SK-N-SH (cell line): ENCODE data around the gene SPDYA. TPM values are rescaled to one million over a fixed set of nuclear protein-coding genes. Genes with fewer than 3 reads are reported as not detected.
"Not testable (repeated sequence)": the region's sequence is repeated elsewhere in the genome, so short reads cannot be mapped to it uniquely, and the experiment has no call there.

ENCODE experiments used
- CTCF ChIA-PET: fragments of 300-600, 350-600 bp; formaldehyde crosslinking; extraction: SDS; loops from one replicate; lab custom pipeline; 2021; lab: Yijun Ruan, JAX
- POLR2A ChIA-PET: fragments of 350-600 bp; sonication (Branson Sonifier 250); formaldehyde crosslinking; extraction: SDS; loops from one replicate; lab custom pipeline; 2020; ENCODE audit warnings: antibody characterized with exemption, inconsistent platforms; lab: Yijun Ruan, JAX
- DNase-seq: peaks from one replicate; pipeline ENCODE4 v3.0.0; 2012
- H2AFZ ChIP-seq: fragments of 200-600 bp; sonication (generic); 2 replicates; pipeline ENCODE4 v1.8.1; 2016; ENCODE audit warnings: antibody characterized with exemption, mild to moderate bottlenecking, low read depth
- H3F3A ChIP-seq: fragments of 200-600 bp; sonication (generic); replicated peaks from 2 replicates; pipeline ENCODE3; 2016; ENCODE audit warnings: antibody characterized with exemption, mild to moderate bottlenecking; ENCODE audit not compliant: insufficient read depth
- H3K27ac ChIP-seq, 2 experiments: fragments of 200-500 bp in 1 of 2; fragments of 200-600 bp in 1 of 2; sonication (Bioruptor generic) in 1 of 2; sonication (generic), shearing (Covaris generic) in 1 of 2; 2 replicates each; pipeline versions ENCODE4 v1.5.1 to v1.6.1; 2014 to 2016; ENCODE audit warnings: low read depth in 2 of 2, inconsistent platforms in 1 of 2, low read length in 1 of 2, mild to moderate bottlenecking in 1 of 2, mixed read lengths in 1 of 2
- H3K27me3 ChIP-seq: fragments of 200-600 bp; sonication (generic), shearing (Covaris generic); 2 replicates; pipeline ENCODE4 v1.6.1; 2016; ENCODE audit warnings: mixed run types; ENCODE audit not compliant: insufficient read depth
- H3K36me3 ChIP-seq, 2 experiments: fragments of 200-500 bp in 1 of 2; fragments of 200-600 bp in 1 of 2; sonication (Bioruptor generic) in 1 of 2; sonication (generic) in 1 of 2; replicated peaks in 1 of 2; 2 replicates each; pipeline versions ENCODE3 to v1.5.1; 2014 to 2016; ENCODE audit warnings: low read length in 1 of 2, mild to moderate bottlenecking in 1 of 2; ENCODE audit not compliant: insufficient read depth in 2 of 2, control insufficient read depth in 1 of 2
- H3K4me1 ChIP-seq, 2 experiments: fragments of 200-500 bp in 1 of 2; fragments of 200-600 bp in 1 of 2; sonication (Bioruptor generic) in 1 of 2; sonication (generic), shearing (Covaris generic) in 1 of 2; 2 replicates each; pipeline versions ENCODE4 v1.5.1 to v1.6.1; 2014 to 2016; ENCODE audit warnings: low read depth in 1 of 2, low read length in 1 of 2, mixed run types in 1 of 2; ENCODE audit not compliant: insufficient read depth in 2 of 2, control insufficient read depth in 1 of 2
- H3K4me2 ChIP-seq: fragments of 200-600 bp; sonication (generic), shearing (Covaris generic); 2 replicates; pipeline ENCODE4 v1.6.1; 2017; ENCODE audit warnings: mixed run types
- H3K4me3 ChIP-seq, 2 experiments: fragments of 200-500 bp in 1 of 2; fragments of 200-600 bp in 1 of 2; sonication (Bioruptor generic) in 1 of 2; sonication (generic), shearing (Covaris generic) in 1 of 2; 2 replicates each; pipeline versions ENCODE4 v1.5.1 to v1.8.1; 2014 to 2016; ENCODE audit warnings: low read depth in 2 of 2, inconsistent platforms in 1 of 2, low read length in 1 of 2, mild to moderate bottlenecking in 1 of 2, mixed read lengths in 1 of 2, moderate library complexity in 1 of 2
- H3K79me2 ChIP-seq: fragments of 200-600 bp; sonication (generic); 2 replicates; pipeline ENCODE4 v1.8.1; 2017; ENCODE audit warnings: mild to moderate bottlenecking; ENCODE audit not compliant: insufficient read depth
- H3K9ac ChIP-seq: fragments of 200-600 bp; sonication (generic); 2 replicates; pipeline ENCODE4 v1.6.1; 2017; ENCODE audit warnings: mixed run types
- H3K9me2 ChIP-seq: fragments of 200-600 bp; sonication (generic); 2 replicates; pipeline ENCODE4 v1.6.1; 2017; ENCODE audit warnings: mixed run types
- H3K9me3 ChIP-seq: fragments of 200-600 bp; sonication (generic); 2 replicates; pipeline ENCODE4 v1.6.1; 2017; ENCODE audit warnings: mixed run types, mild to moderate bottlenecking, moderate library complexity
- H4K20me1 ChIP-seq: fragments of 200-600 bp; sonication (generic); 2 replicates; pipeline ENCODE4 v1.6.1; 2017; ENCODE audit warnings: mild to moderate bottlenecking, mixed run types; ENCODE audit not compliant: insufficient read depth
- EP300 ChIP-seq, 2 experiments: IDR thresholded peaks; 2 replicates each; pipeline versions ENCODE4 v1.4.0 to v1.6.1; 2012; ENCODE audit warnings: borderline replicate concordance in 1 of 2, low read depth in 1 of 2, low read length in 1 of 2
- EZH2phosphoT487 ChIP-seq: fragments of 200-600 bp; sonication (generic); IDR thresholded peaks from 2 replicates; pipeline ENCODE4 v1.6.1; 2017; ENCODE audit warnings: low read depth, mixed run types, mild to moderate bottlenecking, antibody characterized with exemption, moderate library complexity, borderline replicate concordance
- FOXM1 ChIP-seq: IDR thresholded peaks from 2 replicates; pipeline ENCODE4 v1.4.0; 2012; ENCODE audit warnings: low read depth, mild to moderate bottlenecking
- GABPA ChIP-seq: IDR thresholded peaks from 2 replicates; pipeline ENCODE4 v1.4.0; 2012; ENCODE audit warnings: low read depth, mild to moderate bottlenecking
- JUND ChIP-seq: IDR thresholded peaks from 2 replicates; pipeline ENCODE4 v1.4.0; 2012
- MEF2A ChIP-seq: IDR thresholded peaks from 2 replicates; pipeline ENCODE4 v1.4.0; 2012; ENCODE audit warnings: low read depth, borderline replicate concordance
- NFIC ChIP-seq: IDR thresholded peaks from 2 replicates; pipeline ENCODE4 v1.4.0; 2012; ENCODE audit warnings: borderline replicate concordance
- PBX3 ChIP-seq: IDR thresholded peaks from 2 replicates; pipeline ENCODE4; 2012
- POLR2AphosphoS5 ChIP-seq: IDR thresholded peaks from 2 replicates; pipeline ENCODE4 v1.6.1; 2012; ENCODE audit warnings: low read depth, low read length
- REST ChIP-seq: IDR thresholded peaks from 2 replicates; pipeline ENCODE4 v1.6.1; 2012; ENCODE audit warnings: mild to moderate bottlenecking, low read depth, low read length, moderate library complexity
- RFX5 ChIP-seq: IDR thresholded peaks from 2 replicates; pipeline ENCODE4 v1.6.1; 2012; ENCODE audit warnings: mild to moderate bottlenecking, improper control_type of control experiment, low read length
- RXRA ChIP-seq: IDR thresholded peaks from 2 replicates; pipeline ENCODE4 v1.4.0; 2012; ENCODE audit warnings: low read depth, mild to moderate bottlenecking, borderline replicate concordance
- SIN3A ChIP-seq: IDR thresholded peaks from 2 replicates; pipeline ENCODE4 v1.6.1; 2012; ENCODE audit warnings: low read depth, mild to moderate bottlenecking, low read length, moderate library complexity, borderline replicate concordance
- TCF12 ChIP-seq: IDR thresholded peaks from 2 replicates; pipeline ENCODE4 v1.4.0; 2012
- USF1 ChIP-seq: IDR thresholded peaks from 2 replicates; pipeline ENCODE4 v1.4.0; 2012; ENCODE audit warnings: low read depth, borderline replicate concordance
- ZBTB33 ChIP-seq: IDR thresholded peaks from 2 replicates; pipeline ENCODE4 v1.4.0; 2012; ENCODE audit warnings: low read depth, borderline replicate concordance
- WGBS: methylation state at CpG from one replicate; pipeline ENCODE4 v1.1.6; 2017; ENCODE audit warnings: low lambda C conversion rate; 5-methylcytosine and 5-hydroxymethylcytosine counted together
- polyA plus RNA-seq, 3 experiments: library from polyadenylated mRNA; depleted of rRNA; stranded (reverse); fragments of >200 nt; gene quantifications; 2 replicates each; pipeline ENCODE4 v1.2.3, GENCODE V29; 2012

SPDYA gene
- polyA plus RNA-seq, 1 of the 3 experiments (the other 2 are of a cell fraction), result not detected

GRCh38 chr2:28782423-28782822, 28.2 kb upstream of the SPDYA start:
- WGBS, result 71% methylated on average over 3 of the region's 3 CpGs
- 0 out of 2 replicates have a peak, but pooled peaks cover 3% of the 10 kb centered on the region for H4K20me1 ChIP-seq
- no peak overlapping the region for H3K4me2 ChIP-seq
- H3K4me3 ChIP-seq, result no peak overlapping the region
- H3K79me2 ChIP-seq, result peaks cover 43% of the 10 kb centered on the region
- H3K9ac ChIP-seq, result no peak overlapping the region
- CTCF ChIA-PET, result interaction anchor here (3.3 kb wide), 1 partner anchor 216 kb away, joined by 10 read pairs; no protein-coding TSS in a partner anchor
- H3K9me2 ChIP-seq, result no peaks in the 10 kb centered on the region
- POLR2A ChIA-PET, result interaction anchor here (1.1 kb wide), 1 partner anchor 31 kb away, joined by 3 read pairs; the partner anchor contains the start of gene PPP1CB
- H3K27me3 ChIP-seq, result no peaks in the 10 kb centered on the region
- no peak overlapping the region for H2AFZ ChIP-seq
- no peaks in the 10 kb centered on the region for H3K4me1 ChIP-seq
- H3K27ac ChIP-seq, result no peak overlapping the region
- TF ChIP-seq PBX3 (no peak), REST (no peak), JUND (no peak), USF1 (no peak), ZBTB33 (no peak), RFX5 (no peak), POLR2AphosphoS5 (no peak), SIN3A (no peak), FOXM1 (no peak), RXRA (no peak), MEF2A (no peak), EZH2phosphoT487 (no peak), NFIC (no peak), GABPA (no peak), EP300 (IDR thresholded peaks at IDR 0.05; ENCODE audit: borderline replicate concordance in 1 of 2, low read depth in 1 of 2, low read length in 1 of 2) (no peak), TCF12 (no peak)
- TF ChIP-seq, all 33 proteins: peak for 0
- H3F3A ChIP-seq, result peaks cover 5% of the 10 kb centered on the region
- no peak for DNase-seq
- H3K36me3 ChIP-seq, result peaks cover 73 to 83% of the 10 kb centered on the region in 2 experiments
- H3K9me3 ChIP-seq, result no peaks in the 10 kb centered on the region

- CTCF ChIA-PET, result interaction anchor here (0.9 to 3.3 kb wide), 4 partner anchors 30 to 218 kb away, joined by 3 to 10 read pairs (median 4); no protein-coding TSS in a partner anchor
- H4K20me1 ChIP-seq, H3K4me1 ChIP-seq, H3K9me2 ChIP-seq, DNase-seq, H3K27ac ChIP-seq, H3F3A ChIP-seq, H3K4me2 ChIP-seq, H3K9ac ChIP-seq, H3K9me3 ChIP-seq, H3K4me3 ChIP-seq, H3K27me3 ChIP-seq, POLR2A ChIA-PET, H2AFZ ChIP-seq: not testable (repeated sequence)
- Histone ChIP-seq H3K36me3 (peaks cover 70 to 83% of the 10 kb centered on the region in 2 experiments), H3K79me2 (peaks cover 24% of the 10 kb centered on the region)
- 94% methylated on average over 7 of the region's 7 CpGs for WGBS
Observed at GRCh38 chr2:28784570-28784969, 26.1 kb upstream of the SPDYA start.
